GM13976 (cell line): ENCODE results near the gene H6PD.

Experiments used
- DNase-seq: peaks from one replicate; pipeline ENCODE4 v3.0.0; 2012; ENCODE audit warnings: low spot score
- in situ Hi-C: fragments of 300-500 bp; cut with MboI; formaldehyde crosslinking; loops from one replicate; pipeline ENCODE4 v1.12.0; 2022; ENCODE audit warnings: low sequenced_read_pairs, mixed read lengths, inconsistent platforms; ENCODE audit not compliant: unreplicated experiment
- TF ChIP-seq, protein P1 (sequence below): IDR thresholded peaks from 2 replicates; pipeline ENCODE4 v1.5.1; 2012; ENCODE audit warnings: borderline replicate concordance, mild to moderate bottlenecking; ENCODE audit not compliant: insufficient read depth; ENCODE audit errors: extremely low read depth, missing control alignments, control extremely low read depth

Gene H6PD

DNA sequence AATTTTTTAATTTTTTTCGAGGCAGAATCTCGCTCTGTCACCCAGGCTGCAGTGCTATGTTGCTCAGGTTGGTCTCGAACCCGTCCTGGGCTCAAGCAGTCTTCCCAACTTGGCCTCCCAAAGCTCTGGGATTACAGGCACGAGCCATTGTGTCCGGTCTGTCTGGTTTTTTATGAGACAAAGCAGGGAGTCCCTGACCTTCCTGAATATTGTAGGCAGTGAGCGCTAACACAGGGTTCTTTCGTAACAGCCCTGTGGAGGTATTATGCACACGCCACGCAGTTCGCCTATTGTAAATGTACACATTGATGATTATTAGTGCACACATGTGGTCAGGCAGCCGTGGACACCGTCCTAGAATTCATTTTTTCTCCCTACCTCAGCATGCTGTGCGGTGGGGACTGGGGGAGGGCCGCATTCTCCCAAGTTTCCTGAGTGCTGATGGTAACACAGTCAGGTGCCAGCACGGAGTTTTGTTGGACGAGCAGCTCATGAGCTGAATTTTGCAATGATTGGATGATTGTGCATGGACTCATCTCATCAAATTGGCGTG, 77.7 kb downstream of the H6PD start:
- DNase-seq, result no peak
- TF ChIP-seq, protein P1, sequence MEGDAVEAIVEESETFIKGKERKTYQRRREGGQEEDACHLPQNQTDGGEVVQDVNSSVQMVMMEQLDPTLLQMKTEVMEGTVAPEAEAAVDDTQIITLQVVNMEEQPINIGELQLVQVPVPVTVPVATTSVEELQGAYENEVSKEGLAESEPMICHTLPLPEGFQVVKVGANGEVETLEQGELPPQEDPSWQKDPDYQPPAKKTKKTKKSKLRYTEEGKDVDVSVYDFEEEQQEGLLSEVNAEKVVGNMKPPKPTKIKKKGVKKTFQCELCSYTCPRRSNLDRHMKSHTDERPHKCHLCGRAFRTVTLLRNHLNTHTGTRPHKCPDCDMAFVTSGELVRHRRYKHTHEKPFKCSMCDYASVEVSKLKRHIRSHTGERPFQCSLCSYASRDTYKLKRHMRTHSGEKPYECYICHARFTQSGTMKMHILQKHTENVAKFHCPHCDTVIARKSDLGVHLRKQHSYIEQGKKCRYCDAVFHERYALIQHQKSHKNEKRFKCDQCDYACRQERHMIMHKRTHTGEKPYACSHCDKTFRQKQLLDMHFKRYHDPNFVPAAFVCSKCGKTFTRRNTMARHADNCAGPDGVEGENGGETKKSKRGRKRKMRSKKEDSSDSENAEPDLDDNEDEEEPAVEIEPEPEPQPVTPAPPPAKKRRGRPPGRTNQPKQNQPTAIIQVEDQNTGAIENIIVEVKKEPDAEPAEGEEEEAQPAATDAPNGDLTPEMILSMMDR, result no peak
- in situ Hi-C loops, result no loop called here

DNA sequence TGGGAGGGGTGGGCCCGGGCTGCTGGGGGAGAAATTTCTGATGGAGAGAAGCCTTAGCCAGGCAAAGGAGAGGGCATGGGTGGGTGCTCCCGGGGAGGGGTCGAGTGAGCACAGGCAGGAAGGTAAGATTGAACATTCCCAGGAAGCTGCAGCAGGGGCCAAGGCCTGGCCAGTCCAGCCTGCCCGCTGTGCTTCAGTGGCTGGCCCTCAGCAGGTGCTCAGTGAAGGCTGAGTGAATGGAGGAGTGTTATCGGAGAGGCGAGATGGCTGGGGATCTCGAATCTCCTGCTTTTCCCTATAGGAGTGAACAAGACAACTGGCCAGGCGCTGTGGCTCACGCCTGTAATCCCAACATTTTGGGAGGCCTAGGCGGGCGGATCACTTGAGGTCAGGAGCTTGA, 79.0 kb downstream of the H6PD start:
- TF ChIP-seq, protein P1, result no peak
- in situ Hi-C loops, result no loop called here
- no peak for DNase-seq

DNA sequence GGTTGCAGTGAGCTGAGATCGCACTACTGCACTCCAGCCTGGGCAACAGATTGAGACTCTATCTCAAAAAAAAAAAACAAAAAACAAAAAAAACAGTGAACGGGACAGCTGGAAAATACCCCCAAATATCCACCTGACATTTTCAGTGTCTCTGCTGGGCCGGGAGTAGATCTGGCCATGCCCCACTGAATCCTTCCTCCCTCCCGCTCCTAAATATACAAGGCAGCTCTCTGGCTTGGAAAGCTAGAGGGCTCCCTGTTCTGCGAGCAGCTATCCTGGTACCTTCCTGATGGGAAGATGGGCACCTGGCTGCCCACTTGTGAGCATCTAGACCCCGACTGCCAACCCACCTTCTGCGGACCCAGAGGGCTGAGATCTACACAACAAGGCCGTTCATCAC, 79.5 kb downstream of the H6PD start:
- no peak for DNase-seq
- TF ChIP-seq, protein P1, result no peak
- in situ Hi-C loops, result no loop called here

DNA sequence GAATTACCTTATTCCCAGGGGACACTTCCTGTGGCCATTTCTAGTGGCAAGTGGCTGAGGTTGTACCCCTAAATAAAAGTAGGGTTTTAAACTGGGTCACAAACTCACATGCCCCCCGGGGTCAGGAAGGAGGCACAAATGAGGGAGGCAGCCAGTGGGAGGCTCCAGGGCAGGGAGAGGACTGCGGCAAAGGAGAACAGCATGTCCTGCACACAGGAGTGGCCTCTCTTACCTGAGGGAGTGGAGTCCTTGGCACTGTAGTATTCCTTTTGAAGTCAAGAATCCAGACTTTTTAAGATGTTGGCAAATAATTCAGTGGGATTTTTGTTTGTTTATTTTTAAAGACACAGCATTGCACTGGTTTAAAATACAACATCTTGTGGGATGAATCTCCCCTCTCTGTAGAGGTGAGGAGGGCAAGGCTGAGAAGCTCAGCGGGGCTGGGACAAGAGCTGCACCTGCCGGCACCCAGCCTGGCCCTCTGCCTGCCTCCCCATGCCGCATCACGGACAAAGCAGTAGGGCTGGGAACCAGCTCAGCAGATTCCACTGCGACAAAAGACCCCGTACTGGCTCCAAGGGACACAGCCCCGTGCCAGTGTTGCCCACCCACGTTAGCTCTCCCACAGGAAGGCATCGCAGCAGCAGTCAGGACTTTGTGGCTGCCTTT, 80.3 kb downstream of the H6PD start:
- no peak for DNase-seq
- in situ Hi-C loops, result no loop called here
- TF ChIP-seq, protein P1, result no peak

DNA sequence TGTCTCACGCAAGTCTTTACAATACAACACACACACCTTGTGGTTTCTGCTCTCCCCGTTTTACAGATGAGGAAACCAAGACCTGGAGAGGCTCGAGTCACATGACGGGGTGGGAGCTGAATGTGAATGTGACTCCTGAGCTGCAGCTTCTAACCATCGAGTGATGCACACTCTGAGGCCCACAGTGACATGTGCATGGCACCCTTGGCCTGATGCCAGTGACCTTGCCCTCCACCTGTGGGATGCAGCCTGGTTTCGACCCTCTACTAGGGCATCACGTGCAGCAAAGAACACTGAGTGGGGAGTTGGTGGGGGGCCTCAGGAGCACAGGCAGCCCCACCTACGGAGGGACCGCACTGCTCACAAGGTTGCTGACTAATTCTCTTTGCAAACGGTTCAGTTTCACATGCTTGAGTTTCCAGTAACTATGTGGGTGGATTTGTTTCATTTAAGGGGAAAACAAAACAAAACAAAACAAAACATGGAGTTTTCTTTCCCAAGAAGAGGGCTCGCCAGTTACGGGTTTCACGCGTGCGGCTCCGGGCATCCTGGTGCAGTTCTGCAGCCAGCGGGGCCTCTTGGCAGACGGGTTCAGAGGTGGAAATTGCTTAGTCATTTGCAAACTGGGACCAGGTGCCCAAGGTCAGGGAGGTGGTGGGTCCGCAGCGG, 81.0 kb downstream of the H6PD start:
- peak; percentile 74 for DNase-seq
- in situ Hi-C loops, result no loop called here
- TF ChIP-seq, protein P1, result no peak

DNA sequence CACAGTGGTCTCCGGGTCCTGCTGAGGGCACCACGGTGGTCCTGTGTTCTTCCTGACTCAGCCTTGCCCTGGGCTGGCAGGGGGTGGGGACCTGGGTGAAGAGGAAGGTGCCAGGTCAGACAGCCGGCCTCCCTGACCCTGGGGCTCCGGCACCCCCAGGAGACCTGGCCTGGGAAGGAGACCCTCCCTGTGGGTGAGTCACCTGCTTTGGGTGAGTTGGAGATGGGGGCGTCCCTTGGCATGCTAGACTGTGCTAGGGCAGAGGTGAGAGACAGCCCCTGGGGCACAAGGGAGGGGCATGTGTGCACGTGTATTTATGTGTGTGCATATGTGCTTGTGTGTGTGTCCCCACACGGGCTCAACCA, 81.5 kb downstream of the H6PD start:
- TF ChIP-seq, protein P1, result no peak
- DNase-seq, result no peak
- in situ Hi-C loops, result no loop called here
